Measurements from ENCODE around the gene DDX54. TPM values are rescaled to one million over a fixed set of nuclear protein-coding genes. Genes with fewer than 3 reads are reported as not detected.

Gene DDX54
- total and polyA plus RNA-seq, 2 of the 8 experiments (the other 6 are each of a cell fraction or from before 2014, with no cell fraction given) = 64.9 to 113 TPM

DNA sequence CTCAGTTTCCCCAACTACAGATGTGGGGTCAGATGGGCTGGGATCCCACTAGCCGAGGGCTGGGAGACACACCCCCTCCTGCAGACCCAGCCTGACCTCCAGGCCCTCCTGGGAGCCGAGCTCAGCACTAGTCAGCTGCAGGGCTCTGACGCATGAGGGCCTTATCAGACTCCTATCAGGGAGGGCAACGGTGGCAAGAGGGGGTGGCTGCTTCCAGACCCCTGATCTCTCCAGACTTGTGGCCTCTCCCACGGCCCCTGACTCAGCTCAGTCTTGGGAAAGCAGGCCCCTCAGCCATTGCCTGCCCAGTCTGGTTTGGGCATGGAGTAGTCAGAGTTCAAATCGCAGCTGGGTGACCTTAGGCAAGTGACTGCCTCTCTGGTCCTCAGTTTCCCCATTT, 52.2 kb downstream of the DDX54 start (continued):
- TF ChIP-seq KDM5A (IDR thresholded peaks at IDR 0.05; ENCODE audit: low read length) = no peak
